ENCODE results near the gene AKAP12. TPM values are rescaled to one million over a fixed set of nuclear protein-coding genes. Genes with fewer than 3 reads are reported as not detected.

The AKAP12 gene
- total RNA-seq, 1 experiment from 2014 or later = 90.0 TPM

DNA sequence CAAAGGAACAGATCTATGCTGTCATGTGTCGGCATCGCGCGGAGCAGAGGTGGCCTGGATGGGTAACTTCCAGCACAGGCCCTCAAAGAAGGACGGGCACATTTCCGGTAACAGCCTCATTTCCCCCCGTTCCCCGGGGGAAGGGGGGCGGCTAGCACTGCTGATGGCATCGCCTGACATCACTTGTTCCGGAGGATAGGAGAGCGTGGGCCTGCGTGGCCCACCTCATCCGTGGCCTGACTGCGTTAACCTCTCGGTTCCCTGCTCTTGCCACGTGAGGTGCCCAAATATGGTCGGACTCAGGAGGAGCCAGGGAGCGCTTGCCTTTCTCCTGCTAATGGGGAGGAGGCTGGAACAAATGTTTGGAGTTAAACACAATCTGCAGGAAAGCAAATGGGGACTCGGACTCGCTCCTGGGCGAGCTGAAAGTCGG, at the start of gene AKAP12 (continued):
- TF ChIP-seq FOXK1 (CRISPR knock-in tag; IDR thresholded peaks at IDR 0.05) = no peak

GRCh38 chr6:151191527-151191926, 48.2 kb upstream of the AKAP12 start:
- H3K36me3 Mint-ChIP-seq = no peaks in the 10 kb centered on the region
- CTCF ChIA-PET = no interaction called here
- H3K9me3 Mint-ChIP-seq = peaks cover 10% of the 10 kb centered on the region
- no peaks in the 10 kb centered on the region; the same call in 1 of the 2 replicates for H3K27me3 Mint-ChIP-seq (ENCODE audit: low read depth)
- H3K4me3 Mint-ChIP-seq = no peak overlapping the region
- DNase-seq (ENCODE audit: low spot score) (no peak), ATAC-seq (no peak)
- POLR2A ChIA-PET = no interaction called here
- H3K27ac Mint-ChIP-seq = no peak overlapping the region
- peaks cover 7% of the 10 kb centered on the region for H3K4me1 Mint-ChIP-seq
- TF ChIP-seq CREM (CRISPR knock-in tag; IDR thresholded peaks at IDR 0.05) = no peak
- TF ChIP-seq IRF2 (CRISPR knock-in tag; IDR thresholded peaks at IDR 0.05; ENCODE audit: borderline replicate concordance, low read depth) = no peak
- no peak for TF ChIP-seq ZNF396 (CRISPR knock-in tag; IDR thresholded peaks at IDR 0.05; ENCODE audit: borderline replicate concordance)
- TF ChIP-seq ZNF317 (CRISPR knock-in tag; IDR thresholded peaks at IDR 0.05; ENCODE audit: borderline replicate concordance, low read depth) = no peak
- no peak for TF ChIP-seq CREB1 (CRISPR knock-in tag; IDR thresholded peaks at IDR 0.05)
- TF ChIP-seq ZNF281 (CRISPR knock-in tag; IDR thresholded peaks at IDR 0.05) = no peak

GRCh38 chr6:151196555-151196954, 43.2 kb upstream of the AKAP12 start:
- CTCF ChIA-PET = interaction anchor here (1.1 to 1.5 kb wide), 2 partner anchors 20 to 128 kb away, joined by 3 to 5 read pairs; no protein-coding TSS in a partner anchor
- Mint-ChIP-seq H3K36me3 (no peaks in the 10 kb centered on the region), H3K4me1 (no peaks in the 10 kb centered on the region), H3K4me3 (no peak overlapping the region), H3K9me3 (peaks cover 10% of the 10 kb centered on the region), H3K27ac (no peak overlapping the region), H3K27me3 (ENCODE audit: low read depth) (no peaks in the 10 kb centered on the region; the same call in 1 of the 2 replicates)
- DNase-seq (ENCODE audit: low spot score) (no peak), ATAC-seq (no peak)
- POLR2A ChIA-PET = no interaction called here
- TF ChIP-seq ZNF138 (CRISPR knock-in tag; conservative IDR thresholded peaks at IDR 0.05) (no peak), NFYB (CRISPR knock-in tag; conservative IDR thresholded peaks at IDR 0.05; ENCODE audit: low read depth) (no peak), ZNF423 (CRISPR knock-in tag; IDR thresholded peaks at IDR 0.05) (no peak), NR3C1 (CRISPR knock-in tag; conservative IDR thresholded peaks at IDR 0.05; ENCODE audit: low read depth) (no peak), CBFB (CRISPR knock-in tag; IDR thresholded peaks at IDR 0.05; ENCODE audit: low read depth) (no peak), MAX (CRISPR knock-in tag; IDR thresholded peaks at IDR 0.05) (no peak), GRHL2 (CRISPR knock-in tag; IDR thresholded peaks at IDR 0.05; ENCODE audit: insufficient replicate concordance, severe bottlenecking) (no peak), ZNF121 (CRISPR knock-in tag; IDR thresholded peaks at IDR 0.05) (no peak), TEAD4 (CRISPR knock-in tag; IDR thresholded peaks at IDR 0.05) (no peak)
- TF ChIP-seq, protein P1, sequence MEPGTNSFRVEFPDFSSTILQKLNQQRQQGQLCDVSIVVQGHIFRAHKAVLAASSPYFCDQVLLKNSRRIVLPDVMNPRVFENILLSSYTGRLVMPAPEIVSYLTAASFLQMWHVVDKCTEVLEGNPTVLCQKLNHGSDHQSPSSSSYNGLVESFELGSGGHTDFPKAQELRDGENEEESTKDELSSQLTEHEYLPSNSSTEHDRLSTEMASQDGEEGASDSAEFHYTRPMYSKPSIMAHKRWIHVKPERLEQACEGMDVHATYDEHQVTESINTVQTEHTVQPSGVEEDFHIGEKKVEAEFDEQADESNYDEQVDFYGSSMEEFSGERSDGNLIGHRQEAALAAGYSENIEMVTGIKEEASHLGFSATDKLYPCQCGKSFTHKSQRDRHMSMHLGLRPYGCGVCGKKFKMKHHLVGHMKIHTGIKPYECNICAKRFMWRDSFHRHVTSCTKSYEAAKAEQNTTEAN (CRISPR knock-in tag; IDR thresholded peaks at IDR 0.05) = no peak
- TF ChIP-seq, protein P2, sequence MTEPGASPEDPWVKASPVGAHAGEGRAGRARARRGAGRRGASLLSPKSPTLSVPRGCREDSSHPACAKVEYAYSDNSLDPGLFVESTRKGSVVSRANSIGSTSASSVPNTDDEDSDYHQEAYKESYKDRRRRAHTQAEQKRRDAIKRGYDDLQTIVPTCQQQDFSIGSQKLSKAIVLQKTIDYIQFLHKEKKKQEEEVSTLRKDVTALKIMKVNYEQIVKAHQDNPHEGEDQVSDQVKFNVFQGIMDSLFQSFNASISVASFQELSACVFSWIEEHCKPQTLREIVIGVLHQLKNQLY (CRISPR knock-in tag; IDR thresholded peaks at IDR 0.05) = no peak

Measured in WTC11 (cell line).